Articular chondrocyte of knee joint (primary cell): ENCODE results near the gene BAHCC1. TPM values are rescaled to one million over a fixed set of nuclear protein-coding genes. Genes with fewer than 3 reads are reported as not detected.

Experiments
- small RNA-seq: library from RNA; depleted of rRNA; stranded (forward); fragments of <200 nt; gene quantifications from one replicate; pipeline ENCODE3, GENCODE V24; 2012
- total RNA-seq: library from RNA; depleted of rRNA; stranded (reverse); fragments of >200 nt; gene quantifications from 2 replicates; pipeline ENCODE4 v1.2.3, GENCODE V29; 2012

The BAHCC1 gene
- total RNA-seq = 10.1 and 14.4 TPM in 2 replicates

GRCh38 chr17:81394921-81395599 is at the start of gene BAHCC1:
TSS of gene BAHCC1 (plus strand) at chr17:81395457. CDS start at chr17:81399740, 4,283 bp downstream.

DNA sequence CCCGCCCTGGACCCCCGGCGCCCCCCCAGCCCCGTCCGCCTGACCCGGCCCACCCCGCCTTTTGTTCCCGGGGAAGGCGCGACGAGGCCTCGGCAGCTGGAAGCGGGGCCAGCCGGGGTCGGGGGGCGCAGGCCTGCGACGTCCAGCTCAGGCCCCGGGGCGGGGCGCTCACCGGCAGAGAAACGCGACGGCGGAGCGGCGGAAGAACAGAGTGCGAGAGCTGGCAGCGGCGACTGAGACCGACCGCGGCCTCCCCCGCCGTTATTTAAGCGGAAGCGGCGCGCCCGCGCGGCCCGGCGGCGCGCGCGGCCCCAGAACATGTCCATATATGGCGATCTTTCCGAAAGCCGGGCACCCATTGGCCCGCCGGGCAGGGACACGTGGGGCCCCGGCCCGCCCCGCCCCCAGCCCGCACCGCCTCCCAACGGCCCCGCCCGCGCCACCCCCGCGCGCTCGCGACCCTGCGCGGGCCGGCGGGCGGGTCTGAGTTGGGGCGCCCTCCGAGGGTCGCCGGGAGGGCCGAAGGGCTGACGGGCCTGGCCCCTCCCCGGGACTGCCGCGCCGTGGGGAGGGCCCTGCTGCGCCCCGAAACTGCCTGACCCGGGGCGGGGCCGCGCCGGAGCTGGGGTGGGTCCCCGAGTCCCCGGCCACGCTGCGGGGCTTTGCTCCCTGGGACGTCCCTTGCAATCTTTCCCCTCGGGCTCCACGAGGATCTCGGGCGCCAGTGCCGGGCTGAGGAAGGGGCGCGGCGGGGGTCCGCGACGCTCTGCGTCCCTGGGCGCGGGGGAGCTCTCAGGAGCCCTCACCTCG is 117.5 kb downstream of the BAHCC1 start, which contains the start of gene ACTG1:
Gene ACTG1 (minus strand): TSS at position 238 of the 810 bp plus-strand sequence. CDS start 445 bp downstream, outside the sequence.

Small RNAs within 50 kb of the gene (small RNA-seq; reads per million reads assigned to genes)
- gene MIR3186 (not detected), gene MIR4740 (not detected)

Other genes with a start within 250 kb of the BAHCC1 start
- not detected in 2 replicates for gene PVALEF, start 229.9 kb upstream of the BAHCC1 start, total RNA-seq
- under 0.01 and 0.22 TPM in 2 replicates for gene AATK, start 229.2 kb upstream of the BAHCC1 start, total RNA-seq
- gene CEP131, start 172.5 kb upstream of the BAHCC1 start, total RNA-seq = 6.1 and 6.7 TPM in 2 replicates
- 12.9 and 17.3 TPM in 2 replicates for gene TEPSIN, start 156.4 kb upstream of the BAHCC1 start, total RNA-seq
- gene NDUFAF8, start 156.1 kb upstream of the BAHCC1 start, total RNA-seq = 13.5 and 17.0 TPM in 2 replicates
- 67.0 and 71.6 TPM in 2 replicates for gene SLC38A10, start 100.2 kb upstream of the BAHCC1 start, total RNA-seq
- 8,564 and 11,024 TPM in 2 replicates for gene ACTG1, start 117.3 kb downstream of the BAHCC1 start, total RNA-seq
- 2.4 and 3.4 TPM in 2 replicates for gene FSCN2, start 132.9 kb downstream of the BAHCC1 start, total RNA-seq
- 27.8 and 31.5 TPM in 2 replicates for gene FAAP100, start 156.9 kb downstream of the BAHCC1 start, total RNA-seq
- gene NPLOC4, start 241.7 kb downstream of the BAHCC1 start, total RNA-seq = 64.6 and 78.3 TPM in 2 replicates
- 2.9 and 4.3 TPM in 2 replicates for gene TSPAN10, start 241.7 kb downstream of the BAHCC1 start, total RNA-seq